Left lung (tissue), 10 donors: ENCODE measurements around the gene C9orf50. TPM values are rescaled to one million over a fixed set of nuclear protein-coding genes. Genes with fewer than 3 reads are reported as not detected.
A peak's percentile ranks its signal among the peaks of the same experiment; 100 is the strongest.

Experiments used
- ATAC-seq: fragments of 200-7000 bp; cut with Tn5 transposase; one replicate; pipeline ENCODE4 v1.9.1; 2020; ENCODE audit warnings: moderate library complexity
- DNase-seq, 4 donors: peaks; one replicate each; pipeline ENCODE4 v3.0.0-alpha.2; 2013 to 2020
- H3K27ac ChIP-seq, 2 donors: fragments of 200-600 bp; sonication (generic) in 1 of 2; one replicate each; pipeline versions ENCODE4 v1.5.0 to v1.8.0; 2020 to 2021
- H3K27me3 ChIP-seq, 2 donors: fragments of 200-600 bp; sonication (generic) in 1 of 2; one replicate each; pipeline versions ENCODE4 v1.5.0 to v1.8.0; 2020 to 2021
- H3K36me3 ChIP-seq, 2 donors: fragments of 200-600 bp; sonication (generic) in 1 of 2; one replicate each; pipeline versions ENCODE4 v1.5.0 to v1.8.0; 2020 to 2021
- H3K4me1 ChIP-seq, 2 donors: fragments of 200-600 bp; one replicate each; pipeline ENCODE4 v1.8.0; 2021
- H3K4me3 ChIP-seq, 2 donors: fragments of 200-600 bp; sonication (generic) in 1 of 2; one replicate each; pipeline versions ENCODE4 v1.5.0 to v1.8.0; 2020 to 2021; ENCODE audit warnings: mild to moderate bottlenecking in 1 of 2
- H3K9me3 ChIP-seq, 2 donors: fragments of 200-600 bp; sonication (generic) in 1 of 2; one replicate each; pipeline versions ENCODE4 v1.5.0 to v1.8.0; 2020 to 2021
- CTCF ChIP-seq, 2 donors: fragments of 200-600 bp; sonication (generic) in 1 of 2; IDR thresholded peaks; one replicate each; pipeline versions ENCODE4 v1.5.0 to v1.8.0; 2021; ENCODE audit warnings: antibody characterized with exemption in 2 of 2
- intact Hi-C, 2 donors: fragments of 100-400 bp; cut with DNase I; formaldehyde crosslinking; loops; one replicate each; pipeline versions ENCODE4 v1.11.2 to v1.14.2; 2022
- polyA plus RNA-seq, 6 donors: library from polyadenylated mRNA; unstranded; fragments of 120-200 nt; gene quantifications; one replicate each; pipeline ENCODE4 v1.2.1, GENCODE V29; 2013; ENCODE audit not compliant: insufficient read length in 6 of 6
- total RNA-seq, 2 donors: library from RNA; stranded (reverse); fragmentation: NEBNext Ultra II Directional; extraction: Animal tissue kit (Norgen Biotek cat#: 25700); gene quantifications; one replicate each; pipeline ENCODE4 v1.2.1, GENCODE V29; 2021
- donor health status: DM: no; HTN: yes; CAD: no.
- donor health status: DM: no; HTN: no; CAD: no.

C9orf50 gene
- total and polyA plus RNA-seq, 8 donors = 0.18 to 0.51 (median 0.44) TPM; not detected in 2

GRCh38 chr9:129644365-129644764, 23.5 kb upstream of the C9orf50 start:
- no peak for TF ChIP-seq CTCF (IDR thresholded peaks at IDR 0.05)
- Histone ChIP-seq H3K4me1 (peaks cover 8 to 26% of the 10 kb centered on the region in 2 donors), H3K27me3 (no peaks in the 10 kb centered on the region), H3K27ac (no peak overlapping the region), H3K4me3 (no peak overlapping the region), H3K9me3 (no peaks in the 10 kb centered on the region), H3K36me3 (peaks cover 0 to 3% of the 10 kb centered on the region in 2 donors)
- intact Hi-C loops = no loop called here
- DNase-seq (no peak), ATAC-seq (no peak)

GRCh38 chr9:129643706-129644105, 22.8 kb upstream of the C9orf50 start:
- Histone ChIP-seq H3K27ac (no peak overlapping the region), H3K36me3 (peaks cover 0 to 10% of the 10 kb centered on the region in 2 donors), H3K27me3 (no peaks in the 10 kb centered on the region), H3K4me3 (no peak overlapping the region), H3K4me1 (peaks cover 8 to 26% of the 10 kb centered on the region in 2 donors), H3K9me3 (no peaks in the 10 kb centered on the region)
- TF ChIP-seq CTCF (IDR thresholded peaks at IDR 0.05) = no peak
- DNase-seq (peak in 1 of 4 donors; percentile 37), ATAC-seq (no peak)
- intact Hi-C loops = no loop called here

- ATAC-seq (peak; percentile 97), DNase-seq (peak; percentile 97 to 100 (median 98))
- intact Hi-C loops = no loop called here
- Histone ChIP-seq H3K27me3 (no peaks in the 10 kb centered on the region), H3K36me3 (peaks cover 0 to 27% of the 10 kb centered on the region in 2 donors), H3K4me1 (peaks cover 8 to 28% of the 10 kb centered on the region in 2 donors), H3K27ac (peak within 1 kb of the TSS; percentile 76 to 90), H3K9me3 (no peaks in the 10 kb centered on the region), H3K4me3 (peak within 1 kb of the TSS; percentile 98 to 99)
- TF ChIP-seq CTCF (IDR thresholded peaks at IDR 0.05) = peak; percentile 100
Measured at GRCh38 chr9:129641750-129642585, 21.1 kb upstream of the C9orf50 start, which contains the start of gene ASB6. TSS of gene ASB6 (minus strand) at chr9:129642151. CDS start at chr9:129641999, 152 bp downstream.

- Histone ChIP-seq H3K27ac (peak overlapping the region in 1 of 2 donors; percentile 90), H3K9me3 (no peaks in the 10 kb centered on the region), H3K4me1 (peaks cover 8 to 31% of the 10 kb centered on the region in 2 donors), H3K4me3 (peak overlapping the region; percentile 98 to 99), H3K27me3 (no peaks in the 10 kb centered on the region), H3K36me3 (peaks cover 0 to 36% of the 10 kb centered on the region in 2 donors)
- peak; percentile 0 for ATAC-seq
- no peak for TF ChIP-seq CTCF (IDR thresholded peaks at IDR 0.05)
- DNase-seq = peak in 1 of 4 donors; percentile 59
- intact Hi-C loops = no loop called here
Measured at GRCh38 chr9:129640871-129641749, 20.2 kb upstream of the C9orf50 start.
